Tibial artery (tissue), 4 donors: Measurements from ENCODE around the gene MPEG1.
A peak's percentile ranks its signal among the peaks of the same experiment; 100 is the strongest.

Experiments
- DNase-seq, 2 donors: peaks; one replicate each; pipeline ENCODE4 v3.0.0-alpha.2; 2019
- H3K27ac ChIP-seq, 2 donors: fragments of 200-600 bp; sonication (generic) in 1 of 2; 1 replicate in 1 of 2; 2 replicates in 1 of 2; pipeline ENCODE4 v1.5.1; 2018 to 2019; ENCODE audit warnings: mild to moderate bottlenecking in 1 of 2
- H3K27me3 ChIP-seq, 2 donors: fragments of 200-600 bp; sonication (generic) in 1 of 2; one replicate each; pipeline versions ENCODE4 v1.5.1 to v1.6.0; 2016 to 2019
- H3K36me3 ChIP-seq, 3 donors: fragments of 200-600 bp; sonication (generic) in 2 of 3; one replicate each; pipeline ENCODE4 v1.5.1; 2016 to 2019; ENCODE audit warnings: mild to moderate bottlenecking in 2 of 3
- H3K4me1 ChIP-seq, 4 donors: fragments of 200-600 bp; sonication (generic) in 2 of 4; 1 replicate in 3 of 4; 2 replicates in 1 of 4; pipeline ENCODE4 v1.5.1; 2016 to 2019
- H3K4me3 ChIP-seq, 2 donors: fragments of 200-600 bp; sonication (generic) in 1 of 2; 1 replicate in 1 of 2; 2 replicates in 1 of 2; pipeline ENCODE4 v1.5.1; 2018 to 2019; ENCODE audit warnings: mild to moderate bottlenecking in 2 of 2
- H3K9me3 ChIP-seq, 3 donors: fragments of 200-600 bp; sonication (generic) in 1 of 3; one replicate each; pipeline ENCODE4 v1.5.1; 2016 to 2019
- intact Hi-C: fragments of 100-400 bp; cut with DNase I; formaldehyde crosslinking; loops from one replicate; pipeline ENCODE4 v1.15.0; 2023; ENCODE audit warnings: low total_unique reads
- TF ChIP-seq, protein P1 (sequence below), 2 experiments: fragments of 200-600 bp in 1 of 2; fragments of 450-650 bp in 1 of 2; IDR thresholded peaks; one replicate each; pipeline ENCODE4 v1.5.1; 2017 to 2019; ENCODE audit warnings: antibody characterized with exemption in 2 of 2, mild to moderate bottlenecking in 1 of 2, moderate library complexity in 1 of 2

The MPEG1 gene, protein sequence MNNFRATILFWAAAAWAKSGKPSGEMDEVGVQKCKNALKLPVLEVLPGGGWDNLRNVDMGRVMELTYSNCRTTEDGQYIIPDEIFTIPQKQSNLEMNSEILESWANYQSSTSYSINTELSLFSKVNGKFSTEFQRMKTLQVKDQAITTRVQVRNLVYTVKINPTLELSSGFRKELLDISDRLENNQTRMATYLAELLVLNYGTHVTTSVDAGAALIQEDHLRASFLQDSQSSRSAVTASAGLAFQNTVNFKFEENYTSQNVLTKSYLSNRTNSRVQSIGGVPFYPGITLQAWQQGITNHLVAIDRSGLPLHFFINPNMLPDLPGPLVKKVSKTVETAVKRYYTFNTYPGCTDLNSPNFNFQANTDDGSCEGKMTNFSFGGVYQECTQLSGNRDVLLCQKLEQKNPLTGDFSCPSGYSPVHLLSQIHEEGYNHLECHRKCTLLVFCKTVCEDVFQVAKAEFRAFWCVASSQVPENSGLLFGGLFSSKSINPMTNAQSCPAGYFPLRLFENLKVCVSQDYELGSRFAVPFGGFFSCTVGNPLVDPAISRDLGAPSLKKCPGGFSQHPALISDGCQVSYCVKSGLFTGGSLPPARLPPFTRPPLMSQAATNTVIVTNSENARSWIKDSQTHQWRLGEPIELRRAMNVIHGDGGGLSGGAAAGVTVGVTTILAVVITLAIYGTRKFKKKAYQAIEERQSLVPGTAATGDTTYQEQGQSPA

DNA sequence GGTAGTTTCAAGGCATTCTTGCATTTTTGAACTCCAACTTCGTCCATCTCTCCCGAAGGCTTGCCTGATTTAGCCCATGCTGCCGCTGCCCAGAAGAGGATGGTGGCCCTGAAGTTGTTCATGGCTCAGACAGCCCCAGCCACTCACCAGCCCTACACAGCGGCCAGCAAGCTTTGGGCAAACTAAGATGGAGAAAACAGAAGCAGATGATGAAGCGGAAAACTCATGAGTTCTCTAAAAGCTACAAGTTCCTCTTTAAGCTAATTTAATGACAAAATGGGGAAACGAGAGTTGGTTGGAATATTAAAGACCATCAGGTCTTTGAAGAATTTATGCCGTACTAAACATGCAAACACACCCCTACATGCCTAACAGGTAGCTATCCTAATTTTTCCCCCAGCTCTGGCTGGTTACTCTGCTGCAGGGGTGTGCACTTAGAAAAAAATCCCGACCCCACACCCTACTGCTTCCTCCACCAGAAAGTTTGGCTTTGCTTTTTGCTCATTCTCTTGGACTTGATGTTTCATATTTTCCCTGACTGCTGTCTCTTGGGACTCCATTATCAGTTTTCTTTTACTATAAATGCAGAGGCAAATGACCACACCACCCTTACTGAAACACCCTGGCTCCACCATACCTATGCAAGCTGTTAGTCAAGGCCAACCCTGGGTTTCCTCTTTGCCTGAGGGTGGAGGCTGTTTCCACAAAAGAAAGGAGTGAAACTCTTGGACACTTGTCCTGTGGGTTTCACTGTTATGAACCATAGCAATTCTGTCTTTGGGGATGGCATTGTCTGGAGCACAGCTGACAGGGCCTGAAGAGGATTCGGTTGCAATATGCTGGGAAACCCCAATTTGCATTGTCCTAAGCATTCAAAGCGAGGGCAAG lies at the start of gene MPEG1:
MPEG1 (minus strand) TSS at position 184 of the 888 bp plus-strand sequence; CDS start at position 122, 62 bp downstream.
- H3K27me3 ChIP-seq: no peaks in the 10 kb centered on the region
- H3K36me3 ChIP-seq: no peaks in the 10 kb centered on the region
- DNase-seq: peak in 1 of 2 donors; percentile 41
- intact Hi-C loops: no loop called here
- peaks cover 0 to 8% (median 6%) of the 10 kb centered on the region in 4 donors for H3K4me1 ChIP-seq
- TF ChIP-seq, protein P1, sequence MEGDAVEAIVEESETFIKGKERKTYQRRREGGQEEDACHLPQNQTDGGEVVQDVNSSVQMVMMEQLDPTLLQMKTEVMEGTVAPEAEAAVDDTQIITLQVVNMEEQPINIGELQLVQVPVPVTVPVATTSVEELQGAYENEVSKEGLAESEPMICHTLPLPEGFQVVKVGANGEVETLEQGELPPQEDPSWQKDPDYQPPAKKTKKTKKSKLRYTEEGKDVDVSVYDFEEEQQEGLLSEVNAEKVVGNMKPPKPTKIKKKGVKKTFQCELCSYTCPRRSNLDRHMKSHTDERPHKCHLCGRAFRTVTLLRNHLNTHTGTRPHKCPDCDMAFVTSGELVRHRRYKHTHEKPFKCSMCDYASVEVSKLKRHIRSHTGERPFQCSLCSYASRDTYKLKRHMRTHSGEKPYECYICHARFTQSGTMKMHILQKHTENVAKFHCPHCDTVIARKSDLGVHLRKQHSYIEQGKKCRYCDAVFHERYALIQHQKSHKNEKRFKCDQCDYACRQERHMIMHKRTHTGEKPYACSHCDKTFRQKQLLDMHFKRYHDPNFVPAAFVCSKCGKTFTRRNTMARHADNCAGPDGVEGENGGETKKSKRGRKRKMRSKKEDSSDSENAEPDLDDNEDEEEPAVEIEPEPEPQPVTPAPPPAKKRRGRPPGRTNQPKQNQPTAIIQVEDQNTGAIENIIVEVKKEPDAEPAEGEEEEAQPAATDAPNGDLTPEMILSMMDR (IDR thresholded peaks at IDR 0.05): no peak
- no peak within 1 kb of the TSS for H3K27ac ChIP-seq
- peak within 1 kb of the TSS; percentile 11 to 30 for H3K4me3 ChIP-seq
- H3K9me3 ChIP-seq: no peaks in the 10 kb centered on the region

DNA sequence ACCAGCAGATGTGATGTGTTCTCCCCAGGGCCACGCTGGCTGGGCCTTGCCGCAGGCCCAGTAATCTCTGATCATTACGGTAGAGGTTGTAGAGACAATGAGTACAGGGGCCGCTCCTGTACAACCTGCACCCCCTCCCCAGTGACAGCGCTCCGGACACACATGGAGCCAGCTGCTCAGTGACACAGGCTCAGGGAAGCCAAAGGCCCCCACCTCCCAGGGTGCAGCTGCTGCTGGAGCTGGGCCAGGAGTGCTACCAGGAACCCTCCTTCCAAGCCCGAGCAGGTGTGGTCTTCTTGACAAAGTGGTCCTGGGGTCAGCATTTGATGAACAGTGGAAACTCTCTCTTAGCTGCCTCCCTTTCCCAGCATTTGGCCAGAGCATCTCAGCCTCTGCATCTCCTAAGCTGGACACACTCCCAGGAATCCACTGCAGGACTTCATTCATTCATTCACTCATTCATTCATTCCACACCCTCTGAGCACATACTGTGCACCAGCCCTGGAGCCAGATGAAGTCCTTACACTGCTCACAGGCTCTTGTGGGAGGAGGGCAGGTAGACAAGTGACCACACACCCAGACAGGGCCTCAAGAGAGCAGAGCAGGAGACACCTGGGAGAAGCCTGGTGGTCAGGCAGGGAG lies 49.6 kb upstream of the MPEG1 start:
- H3K27ac ChIP-seq: no peak overlapping the region
- H3K36me3 ChIP-seq: no peaks in the 10 kb centered on the region
- no peaks in the 10 kb centered on the region for H3K27me3 ChIP-seq
- intact Hi-C loops: no loop called here
- H3K4me3 ChIP-seq: no peak overlapping the region
- no peaks in the 10 kb centered on the region for H3K9me3 ChIP-seq
- TF ChIP-seq, protein P1 (IDR thresholded peaks at IDR 0.05): no peak
- DNase-seq: no peak
- no peaks in the 10 kb centered on the region for H3K4me1 ChIP-seq

DNA sequence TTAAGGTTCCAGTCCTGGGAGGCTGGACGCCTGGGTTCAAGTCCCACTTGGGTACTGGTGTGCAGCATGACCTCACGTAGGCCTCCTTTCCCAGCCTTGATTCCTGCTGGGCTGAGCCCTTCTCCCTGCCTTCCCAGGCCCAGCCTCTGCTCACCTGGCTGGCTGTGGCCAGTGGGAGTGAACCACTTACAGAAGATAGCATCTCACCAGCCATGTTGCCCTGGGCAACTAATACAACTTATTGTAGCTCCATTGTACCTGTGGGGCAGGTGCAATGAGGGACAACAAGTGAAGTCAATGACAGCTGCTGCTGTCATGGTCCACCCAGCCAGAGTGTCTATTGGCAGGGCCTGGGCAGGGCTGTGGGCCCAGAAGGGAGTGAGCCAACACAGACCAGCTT lies 48.4 kb upstream of the MPEG1 start:
- Histone ChIP-seq H3K27me3 (no peaks in the 10 kb centered on the region), H3K36me3 (no peaks in the 10 kb centered on the region), H3K4me1 (no peaks in the 10 kb centered on the region), H3K4me3 (no peak overlapping the region), H3K9me3 (no peaks in the 10 kb centered on the region), H3K27ac (no peak overlapping the region)
- TF ChIP-seq, protein P1 (IDR thresholded peaks at IDR 0.05): no peak
- intact Hi-C loops: no loop called here
- no peak for DNase-seq

DNA sequence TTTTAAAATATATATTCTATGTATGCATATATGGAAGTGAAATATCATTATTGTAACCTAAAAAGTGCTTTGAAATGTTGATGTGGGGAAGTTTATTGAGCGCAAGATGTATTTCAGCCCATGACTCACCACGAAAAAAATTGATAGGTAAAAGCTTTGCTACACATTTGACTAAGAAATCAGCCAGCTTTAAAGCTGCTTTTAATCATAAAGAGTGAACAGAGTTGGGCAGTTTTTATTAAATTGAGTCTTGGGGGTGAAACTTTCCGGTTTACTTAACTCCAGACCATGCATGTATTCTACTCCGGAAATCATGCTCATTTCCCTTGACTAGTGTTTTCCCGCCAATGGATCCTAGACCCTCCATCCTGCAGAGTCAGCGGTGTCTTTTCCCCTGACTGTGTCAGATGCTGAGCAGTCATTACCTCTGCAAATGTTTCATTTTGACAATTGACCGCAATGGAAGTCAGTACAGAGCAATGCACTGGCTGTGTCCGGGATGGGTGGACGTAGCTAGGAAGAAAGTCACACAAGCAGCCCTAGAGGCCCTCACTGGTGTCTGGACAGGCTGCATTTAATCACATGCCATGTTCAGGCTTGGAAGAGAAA lies 47.2 kb upstream of the MPEG1 start:
- no peak for DNase-seq
- H3K27ac ChIP-seq: no peak overlapping the region
- no peaks in the 10 kb centered on the region for H3K27me3 ChIP-seq
- no peaks in the 10 kb centered on the region for H3K9me3 ChIP-seq
- H3K36me3 ChIP-seq: no peaks in the 10 kb centered on the region
- intact Hi-C loops: no loop called here
- H3K4me1 ChIP-seq: no peaks in the 10 kb centered on the region
- TF ChIP-seq, protein P1 (IDR thresholded peaks at IDR 0.05): no peak
- no peak overlapping the region for H3K4me3 ChIP-seq

DNA sequence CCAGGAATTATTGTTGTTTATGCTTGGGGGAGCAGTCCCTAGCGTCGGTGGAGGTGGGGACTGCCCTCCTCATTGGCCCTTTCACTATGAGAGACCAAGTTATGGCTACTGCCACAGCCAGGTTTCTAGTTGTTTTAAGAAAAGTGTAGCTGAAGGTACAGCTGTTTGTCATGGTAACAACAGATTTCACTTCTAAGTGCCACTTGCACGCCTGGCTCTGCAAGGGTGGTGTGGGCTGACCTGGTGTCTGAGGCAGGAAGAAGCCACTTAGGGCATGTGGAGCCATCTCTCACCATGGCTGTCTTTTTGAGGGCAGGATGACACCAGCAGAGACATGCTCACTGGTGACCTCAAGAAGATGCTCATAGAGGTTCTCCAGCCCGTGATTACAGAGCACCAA lies 46.3 kb upstream of the MPEG1 start:
- intact Hi-C loops: no loop called here
- TF ChIP-seq, protein P1 (IDR thresholded peaks at IDR 0.05): no peak
- H3K27ac ChIP-seq: no peak overlapping the region
- no peaks in the 10 kb centered on the region for H3K27me3 ChIP-seq
- no peaks in the 10 kb centered on the region for H3K4me1 ChIP-seq
- H3K9me3 ChIP-seq: no peaks in the 10 kb centered on the region
- DNase-seq: no peak
- no peaks in the 10 kb centered on the region for H3K36me3 ChIP-seq
- no peak overlapping the region for H3K4me3 ChIP-seq
